GM18526 (cell line): ENCODE results near the gene CYSLTR2.

Experiments
- POLR2A ChIP-seq: IDR thresholded peaks from 3 replicates; pipeline ENCODE4 v1.6.1; 2011; ENCODE audit not compliant: insufficient read length; ENCODE audit errors: extremely low read depth

CYSLTR2 gene, protein sequence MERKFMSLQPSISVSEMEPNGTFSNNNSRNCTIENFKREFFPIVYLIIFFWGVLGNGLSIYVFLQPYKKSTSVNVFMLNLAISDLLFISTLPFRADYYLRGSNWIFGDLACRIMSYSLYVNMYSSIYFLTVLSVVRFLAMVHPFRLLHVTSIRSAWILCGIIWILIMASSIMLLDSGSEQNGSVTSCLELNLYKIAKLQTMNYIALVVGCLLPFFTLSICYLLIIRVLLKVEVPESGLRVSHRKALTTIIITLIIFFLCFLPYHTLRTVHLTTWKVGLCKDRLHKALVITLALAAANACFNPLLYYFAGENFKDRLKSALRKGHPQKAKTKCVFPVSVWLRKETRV

DNA sequence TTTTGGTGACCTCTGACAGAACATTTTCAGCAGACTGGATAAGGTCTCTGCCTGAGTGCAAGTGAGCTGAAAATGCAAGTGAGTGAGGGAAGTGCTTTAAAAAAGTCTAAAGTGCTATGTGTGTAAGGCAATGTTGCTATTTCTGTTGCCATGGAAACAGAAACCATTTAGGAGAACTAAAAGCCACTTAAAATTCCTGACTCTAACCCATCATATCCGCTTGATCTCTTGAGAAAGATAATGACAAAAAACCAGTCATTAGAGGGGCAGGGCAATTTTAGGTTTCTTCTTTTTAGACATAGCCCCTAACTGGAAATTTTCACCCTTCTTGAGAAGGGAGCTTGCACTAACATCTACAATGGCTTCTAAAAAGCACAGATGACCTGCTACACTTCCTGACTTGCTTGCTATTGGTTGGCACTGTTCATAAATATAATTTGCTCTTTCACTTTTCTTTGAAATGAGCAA lies at the start of gene CYSLTR2:
Gene CYSLTR2, plus strand, starts transcription at position 458 of the 468 bp plus-strand sequence. CDS start 52,889 bp downstream, outside the sequence.
- TF ChIP-seq POLR2A: no peak

DNA sequence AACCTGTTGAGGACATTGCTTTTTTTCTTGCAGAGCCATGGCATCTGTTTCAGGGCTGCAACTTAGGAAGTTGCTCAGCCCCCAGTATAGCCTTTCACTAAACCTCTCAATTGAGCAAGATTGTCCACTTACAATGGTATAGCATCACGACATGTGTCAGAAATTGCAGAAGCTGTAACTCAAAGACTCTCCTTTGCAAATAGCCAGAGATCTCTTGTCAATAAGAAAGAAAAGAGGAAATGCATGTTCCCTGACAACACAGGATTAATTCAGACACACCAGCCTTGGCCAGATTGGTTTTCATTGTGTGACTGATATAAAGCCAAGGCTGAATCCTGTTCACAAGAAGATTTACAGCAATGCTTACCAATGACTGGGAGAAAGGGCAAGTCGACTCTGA lies 38.7 kb upstream of the CYSLTR2 start:
- no peak for TF ChIP-seq POLR2A

DNA sequence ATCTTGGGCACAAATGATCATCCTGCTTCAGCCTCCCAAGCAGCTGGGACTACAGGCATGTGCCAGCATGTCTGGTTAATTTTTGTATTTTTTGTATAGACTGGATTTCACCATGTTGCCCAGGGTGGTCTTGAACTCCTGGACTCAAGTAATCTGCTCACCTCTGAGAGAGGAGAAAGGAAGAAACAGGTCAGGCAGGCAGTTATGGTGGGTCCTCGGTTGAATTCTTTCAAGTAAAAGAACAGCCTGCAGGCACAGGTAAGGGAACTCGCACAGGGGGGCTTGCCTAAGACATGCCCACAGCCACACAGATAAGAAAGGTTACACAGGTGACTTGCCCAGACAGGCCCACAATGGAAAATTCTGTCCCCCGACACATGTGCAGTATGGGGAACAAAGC lies 34.8 kb upstream of the CYSLTR2 start:
- no peak for TF ChIP-seq POLR2A

DNA sequence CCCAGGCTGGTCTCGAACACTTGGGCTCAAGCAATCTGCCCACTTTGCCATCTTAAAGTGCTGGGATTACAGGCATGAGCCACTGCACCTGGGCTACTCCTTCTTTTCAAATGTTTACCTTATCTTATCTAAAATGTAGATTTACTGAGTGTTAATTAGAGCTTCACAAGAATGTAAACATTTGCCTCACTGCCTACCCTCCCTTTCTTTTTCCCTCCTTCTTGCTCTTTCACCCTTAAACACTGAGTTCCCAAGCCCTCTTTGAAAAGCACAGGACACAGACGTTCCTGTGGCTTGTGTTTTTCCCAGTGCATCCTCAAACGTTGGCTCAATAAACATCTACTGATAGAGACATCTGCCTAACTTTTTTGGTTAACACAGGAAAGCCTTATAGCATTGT lies 32.7 kb upstream of the CYSLTR2 start:
- TF ChIP-seq POLR2A: no peak

DNA sequence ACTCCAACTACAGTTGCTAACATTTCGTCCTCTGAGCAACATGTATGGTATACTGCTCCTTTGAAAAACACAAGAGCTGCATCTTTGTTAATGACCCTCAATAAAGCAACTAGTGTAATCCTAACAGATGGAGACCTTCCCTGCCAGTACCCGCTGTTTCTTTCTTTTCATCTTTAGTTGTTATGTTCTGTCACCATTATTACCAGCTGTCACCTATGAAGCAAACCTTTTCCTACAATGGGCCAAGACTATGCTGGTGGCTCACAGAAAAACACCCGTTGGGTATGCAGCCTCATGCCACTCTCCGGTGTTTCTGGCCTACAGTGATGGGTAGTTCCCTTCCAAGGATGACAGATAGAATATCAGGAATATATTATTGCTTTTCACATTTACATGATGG lies 29.7 kb upstream of the CYSLTR2 start:
- TF ChIP-seq POLR2A: no peak

DNA sequence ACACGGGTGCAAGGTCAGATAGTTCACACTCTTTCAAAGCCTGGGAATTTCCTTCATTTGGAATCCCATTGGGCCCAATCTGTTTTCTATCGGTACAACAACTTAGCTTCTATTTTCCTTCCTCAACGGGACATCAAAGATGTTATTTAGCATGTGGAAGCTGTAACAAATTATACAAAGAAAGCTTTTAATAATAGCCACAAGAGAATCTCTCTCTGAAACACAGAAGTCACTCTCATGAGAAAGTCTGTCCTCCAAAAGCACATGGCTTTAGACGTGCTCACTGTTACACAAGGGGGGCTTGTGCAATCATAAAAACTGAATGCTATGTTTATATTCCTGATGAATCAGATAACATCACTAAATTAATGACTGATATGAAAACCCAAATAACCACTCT lies 28.9 kb upstream of the CYSLTR2 start:
- no peak for TF ChIP-seq POLR2A

DNA sequence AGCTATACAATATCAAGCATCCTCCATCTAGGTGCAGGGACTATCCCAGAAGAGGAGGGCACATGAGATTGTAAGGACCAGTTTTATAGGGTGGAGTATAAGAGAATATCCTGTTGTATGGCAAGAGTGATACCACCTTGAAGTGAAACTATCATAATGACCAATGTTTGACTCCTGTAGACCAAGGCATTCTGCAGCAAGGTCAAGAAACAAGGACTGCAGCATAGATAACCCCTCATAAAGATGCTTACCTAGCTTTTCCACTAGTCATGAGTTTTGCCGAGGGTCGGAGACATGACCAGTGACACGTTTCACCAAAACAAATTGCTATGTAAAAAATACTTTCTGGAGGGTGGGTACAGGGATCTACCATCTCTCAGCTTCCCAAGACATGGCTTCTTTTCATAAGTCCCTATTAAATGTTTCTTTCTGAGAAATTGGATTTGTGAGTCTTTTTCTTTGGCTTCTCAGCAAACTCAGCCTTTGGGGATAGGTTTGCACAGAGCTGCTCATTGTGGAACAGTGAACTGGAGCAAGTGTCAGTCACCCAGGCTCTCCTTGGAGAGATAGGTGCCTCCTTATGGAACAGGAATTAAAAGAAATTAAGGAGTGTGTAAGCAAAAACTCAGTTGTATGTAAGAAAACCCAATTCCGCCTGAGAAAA lies 28.2 kb upstream of the CYSLTR2 start:
- TF ChIP-seq POLR2A: no peak

DNA sequence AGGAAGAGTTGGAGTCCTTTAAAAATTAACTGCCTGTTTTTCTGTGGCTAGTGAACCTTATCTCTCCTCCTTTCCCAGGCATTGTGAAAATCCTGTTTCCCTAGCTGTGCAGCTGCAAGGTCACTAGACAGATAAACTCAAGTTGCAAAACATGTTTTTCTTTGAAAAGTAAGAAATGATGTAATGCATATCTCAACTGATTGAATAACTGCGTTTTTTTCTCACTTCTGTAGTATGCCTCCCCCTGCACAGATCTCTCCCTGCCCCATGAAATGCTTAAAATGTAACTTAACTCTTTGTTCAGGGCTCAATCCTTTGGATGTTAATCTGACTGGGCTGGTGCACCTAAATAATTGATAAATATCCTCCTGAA lies 27.7 kb upstream of the CYSLTR2 start:
- TF ChIP-seq POLR2A: no peak

DNA sequence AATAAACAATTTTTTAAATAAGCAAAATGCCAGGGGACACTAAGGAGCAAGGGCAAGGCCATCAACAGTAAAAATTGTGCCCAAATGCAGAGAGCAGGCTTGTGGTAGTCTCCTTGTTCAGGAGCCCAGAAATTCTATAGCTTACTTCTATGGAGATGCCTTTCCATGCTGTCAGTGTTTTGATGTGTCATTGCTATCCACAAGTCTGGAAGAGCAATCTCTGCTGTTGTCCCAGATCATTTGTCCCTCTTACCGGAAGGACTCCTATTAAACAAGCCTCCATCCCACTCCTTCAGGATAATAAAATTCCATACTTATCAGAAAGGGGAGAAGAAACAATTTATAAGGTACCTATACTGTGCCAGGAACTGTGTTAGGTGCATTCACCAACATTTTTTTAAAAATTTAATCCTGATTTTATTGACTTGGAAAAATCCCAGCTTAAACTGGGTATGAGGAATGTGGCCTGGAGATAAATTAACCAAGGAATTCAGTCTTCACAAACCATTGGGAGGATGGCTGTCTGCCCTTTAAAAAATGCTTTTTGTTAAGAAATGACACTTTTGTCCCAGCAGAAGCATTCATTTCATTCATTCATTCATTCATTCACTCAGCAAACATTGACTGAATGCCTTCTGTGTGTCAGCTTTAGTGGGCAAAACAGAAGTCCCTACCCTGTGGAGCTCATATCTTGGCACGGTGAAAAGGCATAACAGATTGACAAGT lies 26.8 kb upstream of the CYSLTR2 start:
- TF ChIP-seq POLR2A: no peak

DNA sequence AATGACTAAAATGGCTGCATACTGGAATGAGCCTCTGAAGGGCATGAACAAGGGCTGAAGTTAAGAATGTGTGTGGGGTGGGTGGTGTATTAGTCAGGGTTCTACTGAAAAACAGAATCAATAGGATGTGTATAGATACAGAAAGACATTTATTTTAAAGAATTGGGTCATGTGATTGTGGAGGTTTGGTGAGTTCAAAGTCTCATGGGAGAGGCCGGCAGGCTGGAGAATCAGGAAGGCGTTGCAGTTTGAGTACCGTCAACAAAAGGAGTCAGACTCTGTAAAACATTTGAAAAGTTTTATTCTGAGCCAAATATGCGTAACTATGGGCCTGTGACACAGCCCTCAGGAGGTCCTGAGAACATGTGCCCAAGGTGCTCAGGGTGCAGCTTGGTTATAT lies 24.5 kb upstream of the CYSLTR2 start:
- TF ChIP-seq POLR2A: no peak

DNA sequence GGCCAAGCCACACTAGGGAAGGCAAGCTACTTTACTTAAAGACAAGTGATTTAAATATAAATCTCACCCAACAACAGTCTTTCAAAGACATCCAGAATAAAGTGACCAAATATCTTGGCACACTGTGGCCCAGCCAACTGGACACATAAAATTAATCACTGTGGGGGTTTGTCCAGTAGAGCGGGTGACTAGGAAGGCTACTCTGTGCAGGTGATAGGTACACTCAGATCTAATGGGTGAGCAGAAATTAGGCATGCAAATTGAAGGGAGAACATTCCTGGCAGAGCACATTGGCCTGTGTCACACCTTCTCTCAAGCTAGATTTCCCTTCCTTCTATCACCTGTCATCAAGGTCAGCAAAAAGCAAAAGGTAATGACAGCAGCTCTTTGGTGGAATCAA lies 23.4 kb upstream of the CYSLTR2 start:
- no peak for TF ChIP-seq POLR2A

DNA sequence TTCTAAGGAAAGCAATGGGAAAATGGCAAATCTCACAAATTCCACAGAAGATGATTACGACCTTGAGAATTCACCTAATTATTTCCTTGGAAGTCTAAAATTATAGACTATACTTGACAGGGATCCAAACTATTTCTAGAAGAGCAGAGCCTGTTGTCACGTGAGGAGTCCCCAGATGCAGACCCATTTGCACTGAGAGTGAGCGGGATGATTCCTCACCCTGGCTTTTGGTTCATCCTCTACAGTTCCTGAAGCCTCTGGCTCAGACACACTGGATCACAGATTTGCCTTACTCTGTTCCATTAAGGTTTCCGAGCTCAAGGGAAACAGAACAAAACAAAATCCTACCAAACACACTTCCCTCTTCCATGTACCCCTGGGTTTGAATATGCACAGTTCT lies 23.0 kb upstream of the CYSLTR2 start:
- no peak for TF ChIP-seq POLR2A

DNA sequence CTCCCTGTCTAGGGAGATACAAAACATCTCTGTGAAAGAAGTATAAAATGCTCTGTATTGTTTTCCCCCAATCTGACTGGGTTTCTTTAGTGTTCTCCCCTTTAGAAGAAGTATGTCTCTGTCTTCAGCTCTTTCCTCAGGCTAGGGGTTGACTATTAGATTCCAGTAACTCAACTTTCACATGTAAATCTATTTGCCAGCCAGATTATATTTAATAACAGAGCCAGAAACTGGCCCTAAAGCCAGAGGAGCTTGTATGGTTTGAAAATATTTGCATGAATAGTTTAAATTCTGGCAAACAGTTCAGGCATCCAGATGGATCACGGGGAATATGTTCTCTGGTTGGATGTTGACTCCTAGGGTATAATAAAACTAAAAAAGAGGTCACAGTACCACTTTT lies 22.3 kb upstream of the CYSLTR2 start:
- TF ChIP-seq POLR2A: no peak

DNA sequence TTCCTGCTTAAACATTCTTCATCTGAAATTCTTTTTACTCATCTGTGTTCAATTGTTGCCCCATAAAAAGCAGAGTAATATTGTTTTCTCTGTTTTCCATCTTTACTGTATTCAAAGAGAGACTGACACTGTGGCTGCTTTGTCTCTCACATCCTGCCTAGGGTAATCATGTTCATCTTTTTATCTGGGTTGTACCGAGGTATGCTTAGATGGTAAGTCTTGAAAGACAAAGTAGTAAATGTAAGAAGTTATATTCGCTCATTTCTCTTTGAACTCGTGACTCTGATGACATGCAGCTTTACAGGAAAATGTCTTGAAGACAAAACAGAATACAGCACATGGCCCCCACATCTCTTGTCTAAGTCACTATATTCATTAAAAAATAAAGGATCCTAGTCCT lies 20.0 kb upstream of the CYSLTR2 start:
- TF ChIP-seq POLR2A: no peak

DNA sequence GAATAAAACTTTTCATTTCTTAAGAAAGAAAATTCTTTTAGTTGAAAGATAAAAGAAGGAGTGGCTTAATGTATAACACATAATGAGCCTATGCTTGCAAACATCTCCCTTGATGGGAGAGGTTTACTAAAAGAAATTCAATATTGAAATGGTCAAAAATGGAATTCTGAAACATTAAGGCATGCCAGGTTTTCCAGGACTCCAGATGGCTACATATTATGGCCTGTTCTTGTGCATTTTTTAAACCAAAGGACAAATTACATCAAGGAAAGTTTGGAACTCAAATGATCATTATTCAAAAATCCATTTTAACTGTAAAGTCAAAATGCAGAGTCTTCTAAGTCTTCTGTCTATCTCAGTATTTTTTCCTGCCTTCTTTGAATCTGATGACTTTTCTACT lies 19.1 kb upstream of the CYSLTR2 start:
- no peak for TF ChIP-seq POLR2A

DNA sequence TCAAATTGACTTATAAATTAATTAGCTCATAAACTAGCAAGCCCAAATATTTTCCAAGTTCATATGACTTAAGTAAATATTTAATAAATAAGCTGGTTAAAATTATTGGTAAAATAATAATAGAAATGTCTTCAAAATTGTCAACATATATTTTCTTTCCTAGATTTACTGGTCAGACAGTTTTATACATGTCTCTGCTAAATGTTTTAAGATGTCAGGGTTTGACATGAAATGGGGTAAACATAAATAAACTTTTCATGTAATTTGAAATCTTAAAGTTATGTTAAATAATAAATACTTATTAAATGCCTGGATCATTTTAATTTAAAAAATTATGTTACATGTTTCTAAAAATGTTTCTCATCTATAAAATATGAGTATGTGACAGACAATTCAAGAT lies 18.3 kb upstream of the CYSLTR2 start:
- TF ChIP-seq POLR2A: no peak
